Muscle layer of colon (tissue), 2 donors: ENCODE measurements around the gene FEM1A.
"Not testable (repeated sequence)": the region's sequence is repeated elsewhere in the genome, so short reads cannot be mapped to it uniquely, and the experiment has no call there.

Source experiments
- H3K27ac ChIP-seq: one replicate; pipeline ENCODE4 v1.7.0; 2013; ENCODE audit warnings: low read depth, mild to moderate bottlenecking, low read length, moderate library complexity
- H3K27me3 ChIP-seq, 2 donors: one replicate each; pipeline ENCODE4 v1.7.0; 2013; ENCODE audit warnings: low read length in 2 of 2, mild to moderate bottlenecking in 2 of 2; ENCODE audit not compliant: insufficient read depth in 2 of 2, control insufficient read depth in 1 of 2
- H3K36me3 ChIP-seq: one replicate; pipeline ENCODE4 v1.7.0; 2013; ENCODE audit warnings: mild to moderate bottlenecking, low read length; ENCODE audit not compliant: insufficient read depth
- H3K4me1 ChIP-seq: one replicate; pipeline ENCODE4 v1.7.0; 2013; ENCODE audit warnings: mild to moderate bottlenecking, low read length; ENCODE audit not compliant: insufficient read depth
- H3K4me3 ChIP-seq, 2 donors: one replicate each; pipeline ENCODE4 v1.7.0; 2013; ENCODE audit warnings: low read length in 2 of 2, low read depth in 1 of 2, mild to moderate bottlenecking in 1 of 2, moderate library complexity in 1 of 2
- H3K9ac ChIP-seq: one replicate; pipeline ENCODE4 v1.7.0; 2013; ENCODE audit warnings: low read length
- H3K9me3 ChIP-seq: one replicate; pipeline ENCODE4 v1.7.0; 2013; ENCODE audit warnings: mild to moderate bottlenecking, low read length
- donor health status: abdominal sarcoma.
- donor health status: Adenocarcinoma of cecum.

Gene FEM1A

DNA sequence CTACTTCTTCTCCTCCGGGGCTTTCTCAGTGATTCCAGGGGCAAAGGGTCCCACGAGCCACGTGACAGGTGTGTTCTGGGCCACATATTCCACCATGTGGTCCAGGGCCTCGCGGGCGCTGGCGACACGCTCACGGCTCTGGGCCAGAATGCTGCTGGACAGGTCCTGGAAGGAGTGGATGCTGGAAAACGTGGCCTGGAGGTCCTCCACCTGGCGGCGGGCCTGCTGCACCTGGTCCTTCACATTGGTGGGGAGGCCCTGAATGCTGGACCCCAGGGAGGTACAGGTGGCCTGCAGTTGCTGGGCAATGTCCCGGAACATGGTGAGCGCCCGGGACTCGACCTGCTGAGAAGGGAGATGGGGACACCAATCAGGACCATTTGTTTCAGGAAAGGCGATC lies 47.7 kb downstream of the FEM1A start:
- Histone ChIP-seq H3K27me3 (no peaks in the 10 kb centered on the region), H3K4me1 (no peaks in the 10 kb centered on the region), H3K36me3 (peaks cover 13% of the 10 kb centered on the region), H3K4me3 (no peak overlapping the region), H3K27ac (no peak overlapping the region), H3K9ac (no peak overlapping the region), H3K9me3 (no peaks in the 10 kb centered on the region)

DNA sequence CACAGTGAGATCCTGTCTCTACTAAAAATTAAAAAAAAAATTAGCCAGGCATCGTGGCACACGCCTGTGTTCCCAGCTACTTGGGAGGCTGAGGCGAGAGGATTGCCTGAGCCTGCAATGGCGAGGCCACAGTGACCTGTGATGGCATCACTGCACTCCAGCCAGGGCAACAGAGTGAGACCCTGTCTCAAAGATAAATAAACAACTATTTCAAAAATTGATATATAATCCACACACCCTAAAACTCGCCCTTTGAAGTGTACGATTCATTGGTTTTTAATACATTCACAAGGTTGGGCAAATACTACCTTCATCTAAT lies 52.1 kb downstream of the FEM1A start:
- Histone ChIP-seq H3K9ac (no peak overlapping the region), H3K4me1 (no peaks in the 10 kb centered on the region), H3K4me3 (no peak overlapping the region), H3K9me3 (no peaks in the 10 kb centered on the region), H3K36me3 (peaks cover 25% of the 10 kb centered on the region), H3K27me3 (no peaks in the 10 kb centered on the region), H3K27ac (no peak overlapping the region)

DNA sequence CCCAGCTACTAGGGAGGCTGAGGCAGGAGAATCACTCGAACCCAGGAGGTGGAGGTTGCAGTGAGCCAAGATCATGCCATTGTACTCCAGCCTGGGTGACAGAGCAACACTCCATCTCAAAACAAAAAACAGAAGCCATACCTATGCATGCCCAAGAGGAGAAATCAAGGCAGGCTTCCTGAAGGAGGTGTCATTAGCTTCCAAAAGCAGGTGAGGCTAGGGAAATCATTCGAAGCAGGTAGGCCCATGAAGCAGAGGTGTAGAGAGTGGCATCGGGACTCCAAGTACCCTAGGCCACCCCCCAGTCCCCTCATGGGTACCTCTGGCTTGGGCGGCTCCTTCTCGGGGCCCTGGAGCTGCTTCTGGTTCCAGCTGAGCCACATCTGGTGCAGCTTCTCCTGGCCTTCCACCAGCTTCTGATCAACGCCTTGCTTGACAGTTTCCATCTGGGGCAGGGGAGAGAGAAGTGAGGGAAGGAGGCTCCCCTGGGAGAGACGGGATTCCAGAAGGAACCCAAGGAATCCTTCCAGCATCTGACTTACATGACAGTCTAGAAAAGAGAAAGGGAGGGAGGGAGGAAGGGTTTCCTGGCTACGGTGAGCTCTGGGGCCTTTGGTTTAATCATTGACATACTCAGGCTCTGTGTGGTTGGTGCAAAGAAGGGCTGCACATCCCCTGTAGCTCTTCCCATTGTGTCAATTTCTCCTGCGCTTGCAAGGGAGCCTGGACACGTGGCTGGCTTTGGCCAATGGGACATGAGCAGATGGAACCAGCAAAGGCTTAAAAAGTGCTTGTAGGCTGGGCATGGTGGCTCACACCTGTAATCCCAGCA lies 53.0 kb downstream of the FEM1A start:
- Histone ChIP-seq H3K9ac (no peak overlapping the region), H3K4me1 (no peaks in the 10 kb centered on the region), H3K36me3 (peaks cover 16% of the 10 kb centered on the region), H3K27ac (no peak overlapping the region), H3K4me3 (no peak overlapping the region), H3K27me3 (no peaks in the 10 kb centered on the region), H3K9me3 (no peaks in the 10 kb centered on the region)

- H3K36me3 ChIP-seq: peaks cover 16% of the 10 kb centered on the region
- not testable (repeated sequence) for H3K27ac ChIP-seq, H3K9ac ChIP-seq, H3K9me3 ChIP-seq, H3K27me3 ChIP-seq, H3K4me3 ChIP-seq, H3K4me1 ChIP-seq
Measured at GRCh38 chr19:4845975-4846374, 54.4 kb downstream of the FEM1A start.

DNA sequence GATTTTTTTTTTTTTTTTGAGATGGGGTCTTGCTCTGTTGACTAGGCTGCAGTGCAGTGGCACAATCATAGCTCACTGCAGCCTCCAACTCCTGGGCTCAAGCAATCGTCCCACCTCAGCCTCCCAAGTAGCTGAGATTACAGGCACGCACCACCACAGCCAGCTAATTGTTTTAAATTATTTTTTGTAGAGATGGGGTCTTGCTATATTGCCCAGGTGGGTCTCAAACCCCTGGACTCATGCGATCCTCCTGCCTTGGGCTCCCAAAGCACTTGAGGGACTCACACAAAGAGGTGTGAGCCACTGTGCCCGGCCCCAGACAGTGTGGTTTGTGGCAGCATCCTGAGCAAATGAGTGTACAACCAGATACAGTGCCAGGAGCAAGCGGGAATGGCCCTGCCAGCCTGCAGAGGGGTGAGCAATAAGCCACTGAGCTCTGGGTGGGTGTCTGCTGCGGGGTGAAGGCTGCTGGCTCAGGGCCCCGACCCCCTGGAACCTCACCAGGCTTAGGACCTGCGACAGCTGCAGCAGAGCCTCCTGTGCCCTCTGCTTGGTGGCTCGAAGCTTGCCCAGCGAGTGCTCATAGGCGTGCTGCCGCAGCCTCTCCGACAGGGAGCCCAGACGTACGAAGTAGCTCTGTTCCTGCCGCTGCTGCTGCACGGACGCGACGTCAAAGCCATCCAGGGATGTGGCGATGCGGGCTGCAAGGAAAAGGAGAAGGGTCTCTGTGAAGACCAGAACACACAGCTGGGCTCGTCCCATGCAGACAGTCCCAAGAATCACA lies 55.8 kb downstream of the FEM1A start:
- no peaks in the 10 kb centered on the region for H3K9me3 ChIP-seq

GRCh38 chr19:4849019-4849418 lies 57.5 kb downstream of the FEM1A start:
- Histone ChIP-seq H3K27me3 (no peaks in the 10 kb centered on the region), H3K9me3 (no peaks in the 10 kb centered on the region), H3K27ac (no peak overlapping the region), H3K9ac (no peak overlapping the region), H3K4me1 (no peaks in the 10 kb centered on the region), H3K36me3 (peaks cover 14% of the 10 kb centered on the region), H3K4me3 (no peak overlapping the region)

More for the DNA sequence above, 55.8 kb downstream of the FEM1A start:
- Histone ChIP-seq H3K36me3 (peaks cover 16% of the 10 kb centered on the region), H3K4me1 (no peaks in the 10 kb centered on the region), H3K4me3 (no peak overlapping the region), H3K9ac (no peak overlapping the region), H3K27me3 (no peaks in the 10 kb centered on the region), H3K27ac (no peak overlapping the region)
